Urinary bladder (tissue), 2 donors: ENCODE data around the gene TAS2R20. TPM values are rescaled to one million over a fixed set of nuclear protein-coding genes. Genes with fewer than 3 reads are reported as not detected.

Experiments used
- polyA plus RNA-seq: library from polyadenylated mRNA; stranded (reverse); fragments of 200-250 nt; gene quantifications from one replicate; pipeline ENCODE4 v1.2.3, GENCODE V29; 2013
- total RNA-seq: library from RNA; depleted of rRNA; stranded (reverse); fragments of >200 nt; gene quantifications from one replicate; pipeline ENCODE4 v1.2.3, GENCODE V29; 2014
- donor health status: healthy.

TAS2R20 gene
- total and polyA plus RNA-seq, 2 donors: 0.22 to 23.7 TPM

Other genes with a start within 250 kb of the TAS2R20 start
- gene TAS2R7, start 195.7 kb downstream of the TAS2R20 start, total RNA-seq: not detected
- gene TAS2R7, start 195.7 kb downstream of the TAS2R20 start, polyA plus RNA-seq: not detected
- gene TAS2R8, start 191.0 kb downstream of the TAS2R20 start, total RNA-seq: 0.58 TPM
- not detected for gene TAS2R8, start 191.0 kb downstream of the TAS2R20 start, polyA plus RNA-seq
- gene TAS2R9, start 188.1 kb downstream of the TAS2R20 start, total RNA-seq: 0.37 TPM
- not detected for gene TAS2R9, start 188.1 kb downstream of the TAS2R20 start, polyA plus RNA-seq
- gene TAS2R10, start 171.9 kb downstream of the TAS2R20 start, total RNA-seq: 7.8 TPM
- not detected for gene TAS2R10, start 171.9 kb downstream of the TAS2R20 start, polyA plus RNA-seq
- 4.4 TPM for gene PRR4, start 148.8 kb downstream of the TAS2R20 start, total RNA-seq
- 2.0 TPM for gene PRR4, start 148.8 kb downstream of the TAS2R20 start, polyA plus RNA-seq
- 103 TPM for gene PRH1, start 114.0 kb downstream of the TAS2R20 start, total RNA-seq
- gene PRH1, start 114.0 kb downstream of the TAS2R20 start, polyA plus RNA-seq: 4.5 TPM
- gene TAS2R13, start 88.7 kb downstream of the TAS2R20 start, total RNA-seq: 14.3 TPM
- not detected for gene TAS2R13, start 88.7 kb downstream of the TAS2R20 start, polyA plus RNA-seq
- not detected for gene PRH2, start 69.1 kb downstream of the TAS2R20 start, total RNA-seq
- gene PRH2, start 69.1 kb downstream of the TAS2R20 start, polyA plus RNA-seq: not detected
- 20.3 TPM for gene TAS2R14, start 59.0 kb downstream of the TAS2R20 start, total RNA-seq
- gene TAS2R14, start 59.0 kb downstream of the TAS2R20 start, polyA plus RNA-seq: 1.2 TPM
- gene TAS2R50, start 11.4 kb downstream of the TAS2R20 start, total RNA-seq: 20.0 TPM
- gene TAS2R50, start 11.4 kb downstream of the TAS2R20 start, polyA plus RNA-seq: not detected
- 24.5 TPM for gene TAS2R19, start 24.3 kb upstream of the TAS2R20 start, total RNA-seq
- gene TAS2R19, start 24.3 kb upstream of the TAS2R20 start, polyA plus RNA-seq: 0.24 TPM
- gene TAS2R31, start 33.1 kb upstream of the TAS2R20 start, total RNA-seq: 27.1 TPM
- gene TAS2R31, start 33.1 kb upstream of the TAS2R20 start, polyA plus RNA-seq: 0.15 TPM
- gene TAS2R46, start 64.0 kb upstream of the TAS2R20 start, total RNA-seq: 11.7 TPM
- not detected for gene TAS2R46, start 64.0 kb upstream of the TAS2R20 start, polyA plus RNA-seq
- gene TAS2R43, start 94.0 kb upstream of the TAS2R20 start, total RNA-seq: 23.7 TPM
- gene TAS2R43, start 94.0 kb upstream of the TAS2R20 start, polyA plus RNA-seq: not detected
- gene TAS2R30, start 136.3 kb upstream of the TAS2R20 start, total RNA-seq: 42.9 TPM
- not detected for gene TAS2R30, start 136.3 kb upstream of the TAS2R20 start, polyA plus RNA-seq
- gene SMIM10L1, start 172.9 kb upstream of the TAS2R20 start, total RNA-seq: 10.8 TPM
- gene SMIM10L1, start 172.9 kb upstream of the TAS2R20 start, polyA plus RNA-seq: 12.8 TPM
- not detected for gene TAS2R42, start 188.6 kb upstream of the TAS2R20 start, total RNA-seq
- gene TAS2R42, start 188.6 kb upstream of the TAS2R20 start, polyA plus RNA-seq: not detected